ENCODE data around the gene GNB2.

The GNB2 gene

GRCh38 chr7:100726996-100727761, 53.6 kb downstream of the GNB2 start:
- TF ChIP-seq CTCF (conservative IDR thresholded peaks at IDR 0.05): no peak
- H3K27ac ChIP-seq: no peak overlapping the region

GRCh38 chr7:100728196-100728595, 54.7 kb downstream of the GNB2 start:
- H3K27ac ChIP-seq: no peak overlapping the region
- TF ChIP-seq CTCF (conservative IDR thresholded peaks at IDR 0.05): no peak
